ENCODE measurements around the gene UBE2L6. TPM values are rescaled to one million over a fixed set of nuclear protein-coding genes. Genes with fewer than 3 reads are reported as not detected.

Gene UBE2L6
- polyA plus RNA-seq, 2 of the 4 experiments (the other 2 are of a cell fraction), result 14.8 to 18.2 TPM

DNA sequence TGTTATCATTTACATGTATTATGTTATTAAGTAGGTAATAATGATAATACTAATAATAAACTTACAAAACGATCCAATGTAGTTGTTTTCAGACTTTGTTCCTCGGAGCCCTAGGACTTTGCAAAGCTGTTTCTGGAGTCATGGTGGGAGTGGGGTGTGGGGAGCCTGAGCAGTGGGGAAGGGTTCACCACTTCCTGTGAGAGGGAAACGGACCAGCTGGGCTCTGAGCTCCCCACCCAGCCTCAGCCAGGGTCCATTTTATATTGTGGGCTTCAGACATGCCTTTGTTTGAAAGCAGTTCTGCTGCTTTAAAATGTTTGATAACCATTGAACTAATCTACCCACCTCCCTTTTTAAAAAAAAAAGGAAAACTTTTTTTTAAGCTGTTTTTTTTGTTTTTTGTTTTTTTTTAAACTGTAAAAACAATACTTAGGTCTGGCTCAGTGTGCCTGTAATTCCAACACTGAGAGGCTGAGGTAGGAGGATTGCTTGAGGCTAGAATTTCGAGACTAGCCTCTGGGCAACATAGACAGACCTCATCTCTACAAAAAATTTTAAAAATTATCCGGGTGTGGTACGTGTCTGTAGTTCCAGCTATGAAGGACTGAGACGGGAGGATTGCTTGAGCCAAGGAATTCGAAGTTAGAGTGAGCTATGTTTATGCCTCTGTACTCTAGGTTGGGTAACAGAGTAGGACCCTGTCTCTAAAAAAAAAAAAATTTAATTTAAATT is 37.0 kb upstream of the UBE2L6 start:
- no peak overlapping the region for H3K4me2 ChIP-seq
- ChIA-PET CTCF (interaction anchor here (0.6 to 0.8 kb wide), 4 partner anchors 20 to 441 kb away, joined by 3 to 5 read pairs (median 4); partner anchors contain the start of gene UBE2L6), POLR2A (no interaction called here)
- FAIRE-seq (no peak), ATAC-seq (no peak), DNase-seq (ENCODE audit: low read depth in 1 of 2, low spot score in 1 of 2) (no peak)
- 15% methylated on average over 8 of the region's 8 CpGs for WGBS (ENCODE audit: missing lambda C conversion rate)
- H3K27ac ChIP-seq, result no peak overlapping the region
- H3K4me3 ChIP-seq, result no peak overlapping the region
- H3K9me3 ChIP-seq, result no peaks in the 10 kb centered on the region
- no peak for TF ChIP-seq HDAC2 (IDR thresholded peaks at IDR 0.05)
- no peak for TF ChIP-seq FOSB (CRISPR knock-in tag; IDR thresholded peaks at IDR 0.05)
- TF ChIP-seq CEBPB (IDR thresholded peaks at IDR 0.05), result no peak
- TF ChIP-seq, protein P1, sequence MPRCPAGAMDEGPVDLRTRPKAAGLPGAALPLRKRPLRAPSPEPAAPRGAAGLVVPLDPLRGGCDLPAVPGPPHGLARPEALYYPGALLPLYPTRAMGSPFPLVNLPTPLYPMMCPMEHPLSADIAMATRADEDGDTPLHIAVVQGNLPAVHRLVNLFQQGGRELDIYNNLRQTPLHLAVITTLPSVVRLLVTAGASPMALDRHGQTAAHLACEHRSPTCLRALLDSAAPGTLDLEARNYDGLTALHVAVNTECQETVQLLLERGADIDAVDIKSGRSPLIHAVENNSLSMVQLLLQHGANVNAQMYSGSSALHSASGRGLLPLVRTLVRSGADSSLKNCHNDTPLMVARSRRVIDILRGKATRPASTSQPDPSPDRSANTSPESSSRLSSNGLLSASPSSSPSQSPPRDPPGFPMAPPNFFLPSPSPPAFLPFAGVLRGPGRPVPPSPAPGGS (IDR thresholded peaks at IDR 0.05), result no peak
- TF ChIP-seq, protein P2, sequence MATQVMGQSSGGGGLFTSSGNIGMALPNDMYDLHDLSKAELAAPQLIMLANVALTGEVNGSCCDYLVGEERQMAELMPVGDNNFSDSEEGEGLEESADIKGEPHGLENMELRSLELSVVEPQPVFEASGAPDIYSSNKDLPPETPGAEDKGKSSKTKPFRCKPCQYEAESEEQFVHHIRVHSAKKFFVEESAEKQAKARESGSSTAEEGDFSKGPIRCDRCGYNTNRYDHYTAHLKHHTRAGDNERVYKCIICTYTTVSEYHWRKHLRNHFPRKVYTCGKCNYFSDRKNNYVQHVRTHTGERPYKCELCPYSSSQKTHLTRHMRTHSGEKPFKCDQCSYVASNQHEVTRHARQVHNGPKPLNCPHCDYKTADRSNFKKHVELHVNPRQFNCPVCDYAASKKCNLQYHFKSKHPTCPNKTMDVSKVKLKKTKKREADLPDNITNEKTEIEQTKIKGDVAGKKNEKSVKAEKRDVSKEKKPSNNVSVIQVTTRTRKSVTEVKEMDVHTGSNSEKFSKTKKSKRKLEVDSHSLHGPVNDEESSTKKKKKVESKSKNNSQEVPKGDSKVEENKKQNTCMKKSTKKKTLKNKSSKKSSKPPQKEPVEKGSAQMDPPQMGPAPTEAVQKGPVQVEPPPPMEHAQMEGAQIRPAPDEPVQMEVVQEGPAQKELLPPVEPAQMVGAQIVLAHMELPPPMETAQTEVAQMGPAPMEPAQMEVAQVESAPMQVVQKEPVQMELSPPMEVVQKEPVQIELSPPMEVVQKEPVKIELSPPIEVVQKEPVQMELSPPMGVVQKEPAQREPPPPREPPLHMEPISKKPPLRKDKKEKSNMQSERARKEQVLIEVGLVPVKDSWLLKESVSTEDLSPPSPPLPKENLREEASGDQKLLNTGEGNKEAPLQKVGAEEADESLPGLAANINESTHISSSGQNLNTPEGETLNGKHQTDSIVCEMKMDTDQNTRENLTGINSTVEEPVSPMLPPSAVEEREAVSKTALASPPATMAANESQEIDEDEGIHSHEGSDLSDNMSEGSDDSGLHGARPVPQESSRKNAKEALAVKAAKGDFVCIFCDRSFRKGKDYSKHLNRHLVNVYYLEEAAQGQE (IDR thresholded peaks at IDR 0.05), result no peak
- H3K4me1 ChIP-seq, result no peaks in the 10 kb centered on the region

DNA sequence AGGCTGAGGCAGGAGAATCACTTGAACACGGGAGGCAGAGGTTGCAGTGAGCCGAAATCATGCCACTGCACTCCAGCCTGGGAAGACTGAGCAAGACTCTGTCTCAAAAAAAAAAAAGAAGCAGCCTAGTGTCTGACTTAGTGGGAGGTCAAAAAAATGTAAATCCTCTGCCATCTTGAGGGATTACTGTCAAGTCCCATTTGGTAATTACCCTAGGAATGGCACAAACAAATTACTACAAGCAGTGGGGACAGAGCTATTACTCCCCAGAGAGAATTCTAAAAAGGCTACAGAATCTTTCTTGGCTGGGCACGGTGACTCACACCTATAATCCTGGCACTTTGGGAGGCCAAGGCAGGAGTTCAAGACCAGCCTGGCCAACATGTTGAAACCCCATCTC is 33.8 kb upstream of the UBE2L6 start:
- ChIA-PET CTCF (interaction anchor here (2.3 to 3.2 kb wide), 2 partner anchors 33 to 43 kb away, joined by 5 to 14 read pairs; partner anchors contain the start of gene UBE2L6), POLR2A (no interaction called here)
- DNase-seq (ENCODE audit: low read depth in 1 of 2, low spot score in 1 of 2), result no peak
- ATAC-seq, result no peak
- FAIRE-seq, result no peak
- TF ChIP-seq MAZ (IDR thresholded peaks at IDR 0.05; ENCODE audit: borderline replicate concordance, low read depth, low read length) (no peak), EP300 (IDR thresholded peaks at IDR 0.05) (no peak)
- TF ChIP-seq, protein P3, sequence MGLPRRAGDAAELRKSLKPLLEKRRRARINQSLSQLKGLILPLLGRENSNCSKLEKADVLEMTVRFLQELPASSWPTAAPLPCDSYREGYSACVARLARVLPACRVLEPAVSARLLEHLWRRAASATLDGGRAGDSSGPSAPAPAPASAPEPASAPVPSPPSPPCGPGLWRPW (IDR thresholded peaks at IDR 0.05), result no peak
- no peak overlapping the region for H3K4me3 ChIP-seq
- H3K4me2 ChIP-seq, result no peak overlapping the region
- WGBS (ENCODE audit: missing lambda C conversion rate), result 70% methylated on average over 3 of the region's 3 CpGs
- peaks cover 7% of the 10 kb centered on the region; the same call in 1 of the 3 replicates for H3K4me1 ChIP-seq
- no peak overlapping the region for H3K27ac ChIP-seq
- H3K9me3 ChIP-seq, result no peaks in the 10 kb centered on the region

DNA sequence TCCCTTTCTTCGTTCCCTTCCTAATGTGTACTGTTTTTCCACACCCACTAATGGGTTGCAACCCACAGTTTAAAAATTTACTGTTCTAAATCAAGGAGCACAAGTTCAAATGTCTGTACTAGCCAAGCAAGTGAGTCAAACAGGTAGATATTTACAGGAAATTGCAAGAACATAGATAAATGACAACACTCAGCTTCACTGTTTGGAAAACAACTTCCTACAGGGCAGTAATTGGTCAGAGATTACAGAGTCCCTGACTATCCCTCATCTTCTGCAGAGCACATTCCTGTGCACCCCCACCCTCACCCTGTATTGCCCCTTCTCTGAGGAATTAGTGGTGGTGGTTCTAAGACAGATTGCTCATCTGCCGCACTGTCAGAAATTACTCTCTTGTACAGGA is 31.9 kb upstream of the UBE2L6 start:
- 52% methylated on average over 2 of the region's 2 CpGs for WGBS (ENCODE audit: missing lambda C conversion rate)
- ATAC-seq (no peak), FAIRE-seq (no peak), DNase-seq (ENCODE audit: low read depth in 1 of 2, low spot score in 1 of 2) (no peak)
- ChIA-PET POLR2A (no interaction called here), CTCF (interaction anchor here (2.1 to 3.2 kb wide), 3 partner anchors 10 to 45 kb away, joined by 5 to 14 read pairs (median 5); partner anchors contain the start of gene UBE2L6)
- H3K27ac ChIP-seq, result no peak overlapping the region
- H3K4me1 ChIP-seq, result peaks cover 7% of the 10 kb centered on the region; the same call in 1 of the 3 replicates
- H3K9me3 ChIP-seq, result no peaks in the 10 kb centered on the region
- no peak overlapping the region for H3K4me2 ChIP-seq
- H3K4me3 ChIP-seq, result no peak overlapping the region
- TF ChIP-seq PHF8 (IDR thresholded peaks at IDR 0.05; ENCODE audit: borderline replicate concordance, low read depth) (no peak), HOXB5 (CRISPR knock-in tag; IDR thresholded peaks at IDR 0.05) (no peak), ESRRA (IDR thresholded peaks at IDR 0.05; ENCODE audit: borderline replicate concordance, low read length) (no peak), POLR2A (IDR thresholded peaks at IDR 0.05; ENCODE audit: low read length) (no peak), TP53 (CRISPR knock-in tag; IDR thresholded peaks at IDR 0.05) (no peak), HDAC2 (IDR thresholded peaks at IDR 0.05) (no peak), SMC3 (IDR thresholded peaks at IDR 0.05) (no peak), NPAS2 (CRISPR knock-in tag; IDR thresholded peaks at IDR 0.05; ENCODE audit: borderline replicate concordance) (no peak), CBX2 (IDR thresholded peaks at IDR 0.05; ENCODE audit: borderline replicate concordance, low read depth) (no peak), NFE2L2 (conservative IDR thresholded peaks at IDR 0.05; ENCODE audit: low read length) (no peak)
- TF ChIP-seq, protein P4, sequence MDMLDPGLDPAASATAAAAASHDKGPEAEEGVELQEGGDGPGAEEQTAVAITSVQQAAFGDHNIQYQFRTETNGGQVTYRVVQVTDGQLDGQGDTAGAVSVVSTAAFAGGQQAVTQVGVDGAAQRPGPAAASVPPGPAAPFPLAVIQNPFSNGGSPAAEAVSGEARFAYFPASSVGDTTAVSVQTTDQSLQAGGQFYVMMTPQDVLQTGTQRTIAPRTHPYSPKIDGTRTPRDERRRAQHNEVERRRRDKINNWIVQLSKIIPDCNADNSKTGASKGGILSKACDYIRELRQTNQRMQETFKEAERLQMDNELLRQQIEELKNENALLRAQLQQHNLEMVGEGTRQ (IDR thresholded peaks at IDR 0.05), result no peak
- TF ChIP-seq, protein P5, sequence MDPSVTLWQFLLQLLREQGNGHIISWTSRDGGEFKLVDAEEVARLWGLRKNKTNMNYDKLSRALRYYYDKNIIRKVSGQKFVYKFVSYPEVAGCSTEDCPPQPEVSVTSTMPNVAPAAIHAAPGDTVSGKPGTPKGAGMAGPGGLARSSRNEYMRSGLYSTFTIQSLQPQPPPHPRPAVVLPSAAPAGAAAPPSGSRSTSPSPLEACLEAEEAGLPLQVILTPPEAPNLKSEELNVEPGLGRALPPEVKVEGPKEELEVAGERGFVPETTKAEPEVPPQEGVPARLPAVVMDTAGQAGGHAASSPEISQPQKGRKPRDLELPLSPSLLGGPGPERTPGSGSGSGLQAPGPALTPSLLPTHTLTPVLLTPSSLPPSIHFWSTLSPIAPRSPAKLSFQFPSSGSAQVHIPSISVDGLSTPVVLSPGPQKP (IDR thresholded peaks at IDR 0.05; ENCODE audit: low read depth, low read length), result no peak
- TF ChIP-seq, protein P2 (IDR thresholded peaks at IDR 0.05), result no peak
- TF ChIP-seq, protein P6, sequence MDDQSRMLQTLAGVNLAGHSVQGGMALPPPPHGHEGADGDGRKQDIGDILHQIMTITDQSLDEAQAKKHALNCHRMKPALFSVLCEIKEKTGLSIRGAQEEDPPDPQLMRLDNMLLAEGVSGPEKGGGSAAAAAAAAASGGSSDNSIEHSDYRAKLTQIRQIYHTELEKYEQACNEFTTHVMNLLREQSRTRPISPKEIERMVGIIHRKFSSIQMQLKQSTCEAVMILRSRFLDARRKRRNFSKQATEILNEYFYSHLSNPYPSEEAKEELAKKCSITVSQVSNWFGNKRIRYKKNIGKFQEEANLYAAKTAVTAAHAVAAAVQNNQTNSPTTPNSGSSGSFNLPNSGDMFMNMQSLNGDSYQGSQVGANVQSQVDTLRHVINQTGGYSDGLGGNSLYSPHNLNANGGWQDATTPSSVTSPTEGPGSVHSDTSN (IDR thresholded peaks at IDR 0.05), result no peak

Measured in A549 (cell line).